ENCODE measurements around the gene APEH.

APEH gene

GRCh38 chr3:49668861-49669260 lies 5.3 kb upstream of the APEH start:
- in situ Hi-C loops (cut with MboI; ENCODE audit: low pct_unique_long_range_greater_than_20kb, low sequenced_read_pairs, unreplicated experiment), result no loop called here
- no peak for DNase-seq (ENCODE audit: low spot score)
- no peak for TF ChIP-seq CTCF (IDR thresholded peaks at IDR 0.05; ENCODE audit: extremely low read depth, insufficient read depth, missing control alignments)

- no peak for DNase-seq (ENCODE audit: low spot score)
- TF ChIP-seq CTCF (IDR thresholded peaks at IDR 0.05; ENCODE audit: extremely low read depth, insufficient read depth, missing control alignments), result no peak
- in situ Hi-C loops (cut with MboI; ENCODE audit: low pct_unique_long_range_greater_than_20kb, low sequenced_read_pairs, unreplicated experiment), result no loop called here
Measured at GRCh38 chr3:49669352-49669751, 4.8 kb upstream of the APEH start.

- in situ Hi-C loops (cut with MboI; ENCODE audit: low pct_unique_long_range_greater_than_20kb, low sequenced_read_pairs, unreplicated experiment), result loop anchor here (10.0 kb wide), 1 partner anchor 126 kb away; no protein-coding TSS in a partner anchor
- no peak for TF ChIP-seq CTCF (IDR thresholded peaks at IDR 0.05; ENCODE audit: extremely low read depth, insufficient read depth, missing control alignments)
- no peak for DNase-seq (ENCODE audit: low spot score)
Measured at GRCh38 chr3:49670940-49671290, 3.2 kb upstream of the APEH start.

- in situ Hi-C loops (cut with MboI; ENCODE audit: low pct_unique_long_range_greater_than_20kb, low sequenced_read_pairs, unreplicated experiment), result loop anchor here (10.0 kb wide), 1 partner anchor 127 kb away; no protein-coding TSS in a partner anchor
Measured at GRCh38 chr3:49671291-49672288, 2.6 kb upstream of the APEH start.

GRCh38 chr3:49673121-49673714 lies 933 bp upstream of the APEH start:
- DNase-seq (ENCODE audit: low spot score), result no peak
- in situ Hi-C loops (cut with MboI; ENCODE audit: low pct_unique_long_range_greater_than_20kb, low sequenced_read_pairs, unreplicated experiment), result loop anchor here (10.0 kb wide), 1 partner anchor 128 kb away; no protein-coding TSS in a partner anchor
- no peak for TF ChIP-seq CTCF (IDR thresholded peaks at IDR 0.05; ENCODE audit: extremely low read depth, insufficient read depth, missing control alignments)

More at GRCh38 chr3:49671291-49672288, 2.6 kb upstream of the APEH start:
- peak; percentile 83 for TF ChIP-seq CTCF (IDR thresholded peaks at IDR 0.05; ENCODE audit: extremely low read depth, insufficient read depth, missing control alignments)
- DNase-seq (ENCODE audit: low spot score), result peak; percentile 87

GRCh38 chr3:49674497-49674983 lies 389 bp downstream of the APEH start:
- in situ Hi-C loops (cut with MboI; ENCODE audit: low pct_unique_long_range_greater_than_20kb, low sequenced_read_pairs, unreplicated experiment), result loop anchor here (10.0 kb wide), 1 partner anchor 130 kb away; no protein-coding TSS in a partner anchor
- no peak for TF ChIP-seq CTCF (IDR thresholded peaks at IDR 0.05; ENCODE audit: extremely low read depth, insufficient read depth, missing control alignments)
- DNase-seq (ENCODE audit: low spot score), result no peak
